Measurements from ENCODE around the gene ELANE.
"Not testable (repeated sequence)": the region's sequence is repeated elsewhere in the genome, so short reads cannot be mapped to it uniquely, and the experiment has no call there.

ELANE gene

GRCh38 chr19:875265-875879 is 23.3 kb downstream of the ELANE start:
- no peak overlapping the region for H3K4me3 ChIP-seq (ENCODE audit: low read depth, low read length)
- no peak for TF ChIP-seq CTCF (IDR thresholded peaks at IDR 0.05; ENCODE audit: low read depth, low read length)

- no peak for TF ChIP-seq CTCF (IDR thresholded peaks at IDR 0.05; ENCODE audit: low read depth, low read length)
- H3K4me3 ChIP-seq (ENCODE audit: low read depth, low read length) = no peak overlapping the region
These were observed 24.0 kb downstream of the ELANE start for GRCh38 chr19:876089-876488.

- TF ChIP-seq CTCF (IDR thresholded peaks at IDR 0.05; ENCODE audit: low read depth, low read length) = no peak
- no peak overlapping the region for H3K4me3 ChIP-seq (ENCODE audit: low read depth, low read length)
These were observed 24.7 kb downstream of the ELANE start for GRCh38 chr19:876780-877314.

- not testable (repeated sequence) for H3K4me3 ChIP-seq (ENCODE audit: low read depth, low read length)
These were observed 26.0 kb downstream of the ELANE start for GRCh38 chr19:877992-878660.

- not testable (repeated sequence) for H3K4me3 ChIP-seq (ENCODE audit: low read depth, low read length)
These were observed 26.9 kb downstream of the ELANE start for GRCh38 chr19:878751-879561.

GRCh38 chr19:879711-880438 is 27.8 kb downstream of the ELANE start:
- no peak overlapping the region for H3K4me3 ChIP-seq (ENCODE audit: low read depth, low read length)
- TF ChIP-seq CTCF (IDR thresholded peaks at IDR 0.05; ENCODE audit: low read depth, low read length) = no peak

GRCh38 chr19:881385-882071 is 29.4 kb downstream of the ELANE start:
- no peak for TF ChIP-seq CTCF (IDR thresholded peaks at IDR 0.05; ENCODE audit: low read depth, low read length)
- H3K4me3 ChIP-seq (ENCODE audit: low read depth, low read length) = no peak overlapping the region
